Astrocyte of the cerebellum (primary cell): ENCODE measurements around the gene KAT2A.

Experiments used
- DNase-seq: peaks from one replicate; pipeline ENCODE4 v3.0.0-alpha.2; 2011; ENCODE audit warnings: low read depth
- H3K4me3 ChIP-seq: 2 replicates; pipeline ENCODE4 v1.5.1; 2011; ENCODE audit warnings: mild to moderate bottlenecking, low read depth, low read length, moderate library complexity
- in situ Hi-C: cut with HindIII; loops from 2 replicates; pipeline ENCODE4 v1.10.0; 2017; ENCODE audit warnings: low sequenced_read_pairs
- TF ChIP-seq, protein P1 (sequence below): IDR thresholded peaks from 2 replicates; pipeline ENCODE4 v1.5.1; 2012; ENCODE audit warnings: low read length, low read depth, moderate library complexity, mild to moderate bottlenecking; ENCODE audit errors: missing control alignments

Gene KAT2A

GRCh38 chr17:42124256-42124655 is 3.1 kb upstream of the KAT2A start:
- no peak for DNase-seq
- H3K4me3 ChIP-seq = no peak overlapping the region
- in situ Hi-C loops = no loop called here
- TF ChIP-seq, protein P1, sequence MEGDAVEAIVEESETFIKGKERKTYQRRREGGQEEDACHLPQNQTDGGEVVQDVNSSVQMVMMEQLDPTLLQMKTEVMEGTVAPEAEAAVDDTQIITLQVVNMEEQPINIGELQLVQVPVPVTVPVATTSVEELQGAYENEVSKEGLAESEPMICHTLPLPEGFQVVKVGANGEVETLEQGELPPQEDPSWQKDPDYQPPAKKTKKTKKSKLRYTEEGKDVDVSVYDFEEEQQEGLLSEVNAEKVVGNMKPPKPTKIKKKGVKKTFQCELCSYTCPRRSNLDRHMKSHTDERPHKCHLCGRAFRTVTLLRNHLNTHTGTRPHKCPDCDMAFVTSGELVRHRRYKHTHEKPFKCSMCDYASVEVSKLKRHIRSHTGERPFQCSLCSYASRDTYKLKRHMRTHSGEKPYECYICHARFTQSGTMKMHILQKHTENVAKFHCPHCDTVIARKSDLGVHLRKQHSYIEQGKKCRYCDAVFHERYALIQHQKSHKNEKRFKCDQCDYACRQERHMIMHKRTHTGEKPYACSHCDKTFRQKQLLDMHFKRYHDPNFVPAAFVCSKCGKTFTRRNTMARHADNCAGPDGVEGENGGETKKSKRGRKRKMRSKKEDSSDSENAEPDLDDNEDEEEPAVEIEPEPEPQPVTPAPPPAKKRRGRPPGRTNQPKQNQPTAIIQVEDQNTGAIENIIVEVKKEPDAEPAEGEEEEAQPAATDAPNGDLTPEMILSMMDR = no peak

DNA sequence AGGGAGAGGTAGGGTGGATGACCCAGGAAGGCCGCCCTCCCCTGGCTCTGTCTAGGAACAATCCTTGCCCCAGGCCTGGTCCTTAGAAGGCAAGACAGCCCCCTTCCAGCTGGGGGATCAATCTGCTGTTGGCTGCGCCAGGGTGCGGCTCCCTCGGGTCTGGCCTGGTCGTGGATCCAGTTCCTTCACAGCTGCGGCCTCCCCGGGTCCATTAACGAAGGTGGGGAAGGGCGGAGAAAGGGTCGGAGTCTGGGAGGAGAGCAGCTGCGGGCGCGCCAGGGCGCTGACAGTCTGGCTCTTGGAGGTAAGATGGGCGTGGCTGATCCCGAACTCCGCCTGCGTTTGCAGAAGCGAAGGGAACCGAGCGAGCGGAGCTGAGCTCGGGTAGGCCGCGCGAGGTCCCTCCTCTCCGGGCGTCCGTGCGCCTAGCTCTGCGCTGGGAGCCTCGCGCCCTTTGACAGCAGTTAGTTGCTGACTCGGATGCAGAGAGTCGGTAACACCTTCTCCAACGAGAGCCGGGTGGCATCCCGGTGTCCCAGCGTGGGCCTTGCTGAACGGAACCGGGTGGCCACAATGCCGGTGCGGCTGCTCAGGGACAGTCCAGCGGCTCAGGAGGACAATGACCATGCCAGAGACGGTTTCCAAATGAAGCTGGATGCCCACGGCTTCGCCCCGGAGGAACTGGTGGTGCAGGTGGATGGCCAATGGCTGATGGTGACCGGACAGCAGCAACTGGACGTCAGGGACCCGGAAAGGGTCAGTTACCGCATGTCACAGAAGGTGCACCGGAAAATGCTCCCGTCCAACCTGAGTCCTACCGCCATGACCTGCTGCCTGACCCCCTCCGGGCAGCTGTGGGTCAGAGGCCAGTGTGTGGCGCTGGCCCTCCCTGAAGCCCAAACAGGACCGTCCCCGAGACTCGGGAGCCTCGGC is 1.5 kb upstream of the KAT2A start, which contains the start of gene HSPB9:
Gene HSPB9, plus strand, starts transcription at position 434 of the 933 bp plus-strand sequence. Its CDS starts 47 bp downstream, at position 481.
- no peak within 1 kb of the TSS for H3K4me3 ChIP-seq
- TF ChIP-seq, protein P1 = no peak
- in situ Hi-C loops = no loop called here
- DNase-seq = no peak

- peak overlapping the region; percentile 50 for H3K4me3 ChIP-seq
- in situ Hi-C loops = no loop called here
- DNase-seq = no peak
- TF ChIP-seq, protein P1 = no peak
Measured at GRCh38 chr17:42120161-42120769, 902 bp downstream of the KAT2A start.

GRCh38 chr17:42119301-42119700 is 1.9 kb downstream of the KAT2A start:
- in situ Hi-C loops = no loop called here
- no peak for DNase-seq
- TF ChIP-seq, protein P1 = no peak
- H3K4me3 ChIP-seq = no peak overlapping the region

GRCh38 chr17:42118545-42118944 is 2.6 kb downstream of the KAT2A start:
- DNase-seq = no peak
- in situ Hi-C loops = no loop called here
- no peak overlapping the region for H3K4me3 ChIP-seq
- TF ChIP-seq, protein P1 = peak; percentile 55

DNA sequence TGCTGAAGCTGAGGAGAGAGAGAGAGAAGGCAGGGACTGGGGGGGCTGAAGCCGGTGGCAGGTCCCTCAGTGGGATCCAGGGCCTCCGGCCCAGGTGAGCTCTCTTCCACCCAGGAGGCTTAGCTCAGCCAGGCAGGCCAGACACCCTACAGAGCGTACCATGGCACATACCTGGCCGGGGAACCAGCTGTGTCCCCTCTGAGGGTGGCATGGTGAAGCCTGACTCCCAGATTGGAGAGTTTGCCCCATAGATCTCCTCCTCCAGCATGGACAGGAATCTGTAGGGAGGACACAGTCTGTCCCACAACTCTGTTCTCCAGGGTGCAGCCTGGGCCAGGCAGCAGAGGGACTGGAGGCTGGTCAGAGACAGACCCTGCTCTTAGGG is 3.0 kb downstream of the KAT2A start:
- TF ChIP-seq, protein P1 = no peak
- no peak for DNase-seq
- H3K4me3 ChIP-seq = no peak overlapping the region
- in situ Hi-C loops = no loop called here
